Type B pancreatic cell (in vitro differentiated cells): ENCODE data around the gene GPR139. TPM values are rescaled to one million over a fixed set of nuclear protein-coding genes. Genes with fewer than 3 reads are reported as not detected.

Experiments used
- DNase-seq: peaks from one replicate; pipeline ENCODE4 v3.0.0; 2021; ENCODE audit warnings: mixed read lengths; ENCODE audit not compliant: unreplicated experiment; ENCODE audit errors: extremely low spot score
- H3K27ac Mint-ChIP-seq: 2 replicates; pipeline ENCODE4 v1.8.0; 2021; ENCODE audit warnings: mild to moderate bottlenecking, mixed read lengths
- H3K27me3 Mint-ChIP-seq: 2 replicates; pipeline ENCODE4 v1.8.0; 2021; ENCODE audit warnings: mixed read lengths
- H3K36me3 Mint-ChIP-seq: 2 replicates; pipeline ENCODE4 v1.8.0; 2021; ENCODE audit warnings: mixed read lengths
- H3K4me1 Mint-ChIP-seq: one replicate; pipeline ENCODE4 v1.8.0; 2021; ENCODE audit warnings: mixed read lengths; ENCODE audit not compliant: unreplicated experiment
- H3K4me3 Mint-ChIP-seq: 2 replicates; pipeline ENCODE4 v1.8.0; 2021; ENCODE audit warnings: mild to moderate bottlenecking, mixed read lengths
- H3K9me3 Mint-ChIP-seq: 2 replicates; pipeline ENCODE4 v1.8.0; 2021; ENCODE audit warnings: mixed read lengths
- total RNA-seq: library from RNA; stranded (reverse); gene quantifications from 2 replicates; pipeline ENCODE4 v1.2.1, GENCODE V29; 2021; ENCODE audit warnings: low replicate concordance
- TF ChIP-seq, protein P1 (sequence below): fragments of 200-600 bp; sonication (generic); conservative IDR thresholded peaks from 2 replicates; pipeline ENCODE4 v1.5.0; 2021; ENCODE audit warnings: antibody characterized with exemption, mild to moderate bottlenecking

GPR139 gene
- total RNA-seq, 1 donor from 2014 or later = not detected

- H3K27ac Mint-ChIP-seq = no peak overlapping the region
- no peaks in the 10 kb centered on the region for H3K36me3 Mint-ChIP-seq
- DNase-seq = no peak
- no peaks in the 10 kb centered on the region for H3K9me3 Mint-ChIP-seq
- H3K27me3 Mint-ChIP-seq = peaks cover 43% of the 10 kb centered on the region
- TF ChIP-seq, protein P1, sequence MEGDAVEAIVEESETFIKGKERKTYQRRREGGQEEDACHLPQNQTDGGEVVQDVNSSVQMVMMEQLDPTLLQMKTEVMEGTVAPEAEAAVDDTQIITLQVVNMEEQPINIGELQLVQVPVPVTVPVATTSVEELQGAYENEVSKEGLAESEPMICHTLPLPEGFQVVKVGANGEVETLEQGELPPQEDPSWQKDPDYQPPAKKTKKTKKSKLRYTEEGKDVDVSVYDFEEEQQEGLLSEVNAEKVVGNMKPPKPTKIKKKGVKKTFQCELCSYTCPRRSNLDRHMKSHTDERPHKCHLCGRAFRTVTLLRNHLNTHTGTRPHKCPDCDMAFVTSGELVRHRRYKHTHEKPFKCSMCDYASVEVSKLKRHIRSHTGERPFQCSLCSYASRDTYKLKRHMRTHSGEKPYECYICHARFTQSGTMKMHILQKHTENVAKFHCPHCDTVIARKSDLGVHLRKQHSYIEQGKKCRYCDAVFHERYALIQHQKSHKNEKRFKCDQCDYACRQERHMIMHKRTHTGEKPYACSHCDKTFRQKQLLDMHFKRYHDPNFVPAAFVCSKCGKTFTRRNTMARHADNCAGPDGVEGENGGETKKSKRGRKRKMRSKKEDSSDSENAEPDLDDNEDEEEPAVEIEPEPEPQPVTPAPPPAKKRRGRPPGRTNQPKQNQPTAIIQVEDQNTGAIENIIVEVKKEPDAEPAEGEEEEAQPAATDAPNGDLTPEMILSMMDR = no peak
- no peak overlapping the region for H3K4me3 Mint-ChIP-seq
- H3K4me1 Mint-ChIP-seq = no peaks in the 10 kb centered on the region
These were observed 15.7 kb upstream of the GPR139 start for GRCh38 chr16:20089246-20089965.

- Mint-ChIP-seq H3K27me3 (peaks cover 46% of the 10 kb centered on the region), H3K9me3 (no peaks in the 10 kb centered on the region), H3K4me1 (no peaks in the 10 kb centered on the region), H3K4me3 (no peak overlapping the region), H3K36me3 (no peaks in the 10 kb centered on the region), H3K27ac (no peak overlapping the region)
- TF ChIP-seq, protein P1 = no peak
- DNase-seq = no peak
These were observed 11.0 kb upstream of the GPR139 start for GRCh38 chr16:20084624-20085226.

GRCh38 chr16:20079106-20079505 lies 5.4 kb upstream of the GPR139 start:
- no peaks in the 10 kb centered on the region for H3K36me3 Mint-ChIP-seq
- no peaks in the 10 kb centered on the region for H3K4me1 Mint-ChIP-seq
- H3K4me3 Mint-ChIP-seq = no peak overlapping the region
- H3K9me3 Mint-ChIP-seq = no peaks in the 10 kb centered on the region
- peaks cover 69% of the 10 kb centered on the region for H3K27me3 Mint-ChIP-seq
- DNase-seq = no peak
- H3K27ac Mint-ChIP-seq = no peak overlapping the region
- TF ChIP-seq, protein P1 = no peak

DNA sequence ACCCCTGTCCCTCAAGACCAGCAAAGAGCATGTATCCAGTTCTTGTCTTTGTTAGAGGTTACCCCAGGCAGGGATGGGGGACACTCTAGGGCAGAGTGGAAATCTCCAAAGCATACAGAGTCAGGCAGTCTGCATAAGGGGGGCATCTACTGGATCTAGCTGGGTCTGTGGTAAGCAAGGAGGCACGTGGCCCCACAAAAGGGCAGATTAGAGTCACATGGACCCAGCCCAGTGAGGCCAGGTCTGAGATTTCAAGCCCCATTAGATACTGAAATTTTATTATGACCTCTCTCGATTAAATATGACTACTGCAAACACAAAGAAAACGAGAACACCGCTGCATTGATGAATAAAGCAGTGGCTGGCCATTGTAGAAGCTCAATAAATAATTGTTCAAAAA lies 1.6 kb upstream of the GPR139 start:
- Mint-ChIP-seq H3K4me3 (no peak overlapping the region), H3K27ac (no peak overlapping the region), H3K9me3 (no peaks in the 10 kb centered on the region), H3K27me3 (peaks cover 83% of the 10 kb centered on the region), H3K4me1 (no peaks in the 10 kb centered on the region), H3K36me3 (no peaks in the 10 kb centered on the region)
- TF ChIP-seq, protein P1 = no peak
- no peak for DNase-seq

GRCh38 chr16:20074099-20074991 lies 655 bp upstream of the GPR139 start:
- H3K27ac Mint-ChIP-seq = no peak overlapping the region
- TF ChIP-seq, protein P1 = no peak
- H3K9me3 Mint-ChIP-seq = no peaks in the 10 kb centered on the region
- peaks cover 89% of the 10 kb centered on the region for H3K27me3 Mint-ChIP-seq
- no peaks in the 10 kb centered on the region for H3K36me3 Mint-ChIP-seq
- H3K4me3 Mint-ChIP-seq = peak overlapping the region; percentile 73
- H3K4me1 Mint-ChIP-seq = no peaks in the 10 kb centered on the region
- DNase-seq = no peak
